Measurements from ENCODE around the gene CTXND2. TPM values are rescaled to one million over a fixed set of nuclear protein-coding genes. Genes with fewer than 3 reads are reported as not detected.
A peak's percentile ranks its signal among the peaks of the same experiment; 100 is the strongest.
"Not testable (repeated sequence)": the region's sequence is repeated elsewhere in the genome, so short reads cannot be mapped to it uniquely, and the experiment has no call there.

The CTXND2 gene
- total and polyA plus RNA-seq, 3 donors from 2014 or later = 0.26 to 1.0 (median 0.31) TPM

DNA sequence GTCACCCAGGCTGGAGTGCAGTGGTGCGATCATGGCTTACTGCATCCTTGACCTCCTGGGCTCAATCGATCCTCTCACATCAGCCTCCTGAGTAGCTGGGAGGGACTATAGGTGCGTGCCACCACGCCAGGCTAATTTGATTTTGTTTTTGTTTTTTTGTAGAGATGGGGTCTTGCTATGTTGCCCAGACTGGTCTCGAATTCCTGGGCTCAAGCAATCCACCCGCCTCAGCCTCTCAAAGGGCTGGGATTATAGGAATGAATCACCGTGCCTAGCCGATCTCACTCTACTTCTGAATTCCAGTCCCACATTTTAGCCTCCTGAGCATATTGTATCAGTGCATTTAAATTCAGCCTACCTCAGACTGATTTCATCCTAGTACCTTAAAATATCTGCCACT, 1.8 kb downstream of the CTXND2 start:
- Histone ChIP-seq H3K36me3 (ENCODE audit: low read depth, missing control alignments) (no peaks in the 10 kb centered on the region), H3K9me3 (no peaks in the 10 kb centered on the region), H3K4me1 (peaks cover 4% of the 10 kb centered on the region), H3K4me3 (no peak overlapping the region), H3K27me3 (no peaks in the 10 kb centered on the region), H3K27ac (no peak overlapping the region)
- WGBS, 2 donors = 88 to 89% methylated on average over 8 of the region's 8 CpGs
- no peak for DNase-seq
- TF ChIP-seq CTCF (IDR thresholded peaks at IDR 0.05) (no peak), POLR2A (IDR thresholded peaks at IDR 0.05) (no peak)
- intact Hi-C loops (cut with DNase I; ENCODE audit: low total_unique reads) = no loop called here

DNA sequence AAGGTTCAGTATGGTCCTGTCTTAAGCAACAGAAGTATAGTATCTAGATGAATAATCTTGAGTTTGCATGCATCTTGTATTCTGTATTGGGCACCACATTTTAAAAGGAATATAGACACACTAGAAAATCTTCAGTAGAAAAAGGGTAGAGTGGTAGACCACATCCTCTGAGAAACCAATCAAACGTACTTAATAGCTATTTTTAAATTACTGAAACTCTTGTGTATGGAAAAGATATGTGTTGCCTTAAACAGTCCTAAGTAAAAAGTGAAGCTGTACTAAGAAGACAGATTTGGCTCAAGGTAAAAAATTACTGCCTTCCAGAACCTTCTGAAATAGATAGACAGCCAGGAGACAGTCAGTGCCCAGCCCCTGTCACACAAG, 3.1 kb downstream of the CTXND2 start:
- H3K4me1 ChIP-seq = peaks cover 4% of the 10 kb centered on the region
- H3K27me3 ChIP-seq = no peaks in the 10 kb centered on the region
- H3K4me3 ChIP-seq = no peak overlapping the region
- no peaks in the 10 kb centered on the region for H3K9me3 ChIP-seq
- H3K27ac ChIP-seq = no peak overlapping the region
- 58 to 71% methylated on average over 1 of the region's 1 CpG for WGBS, 2 donors
- no peak for DNase-seq
- TF ChIP-seq POLR2A (IDR thresholded peaks at IDR 0.05) (no peak), CTCF (IDR thresholded peaks at IDR 0.05) (no peak)
- intact Hi-C loops (cut with DNase I; ENCODE audit: low total_unique reads) = no loop called here
- H3K36me3 ChIP-seq (ENCODE audit: low read depth, missing control alignments) = no peaks in the 10 kb centered on the region

DNA sequence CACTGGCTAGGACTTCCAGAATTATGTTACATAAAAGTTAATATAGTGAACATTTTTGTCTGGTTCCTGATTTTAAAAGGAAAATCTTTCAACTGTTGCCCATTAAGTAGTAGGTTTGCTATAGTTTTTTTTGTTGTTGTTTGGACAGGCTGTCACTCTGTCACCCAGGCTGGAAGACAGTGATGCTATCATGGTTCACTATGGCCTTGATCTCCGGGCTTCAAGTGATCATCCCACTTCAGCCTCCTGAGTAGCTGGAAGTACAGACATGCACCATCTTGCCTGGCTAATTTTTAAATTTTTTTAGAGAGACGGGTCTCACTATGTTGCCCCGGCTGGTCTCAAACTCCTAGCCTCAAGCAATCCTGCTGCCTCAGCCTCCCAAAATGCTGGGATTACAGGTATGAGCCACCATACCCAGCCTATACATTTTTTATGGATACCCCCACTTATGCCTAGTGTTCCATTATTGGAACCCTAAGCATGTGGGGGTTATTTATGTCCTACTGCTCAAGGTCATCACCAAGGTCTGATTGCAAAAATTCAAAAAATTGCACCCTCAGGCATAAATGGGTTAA, 6.5 kb downstream of the CTXND2 start:
- WGBS, 2 donors = 85 to 88% methylated on average over 3 of the region's 3 CpGs
- intact Hi-C loops (cut with DNase I; ENCODE audit: low total_unique reads) = no loop called here
- no peak overlapping the region for H3K4me3 ChIP-seq
- H3K27me3 ChIP-seq = no peaks in the 10 kb centered on the region
- no peaks in the 10 kb centered on the region for H3K36me3 ChIP-seq (ENCODE audit: low read depth, missing control alignments)
- DNase-seq = no peak
- no peaks in the 10 kb centered on the region for H3K9me3 ChIP-seq
- no peak overlapping the region for H3K27ac ChIP-seq
- no peaks in the 10 kb centered on the region for H3K4me1 ChIP-seq
- TF ChIP-seq POLR2A (IDR thresholded peaks at IDR 0.05) = no peak
- TF ChIP-seq CTCF (IDR thresholded peaks at IDR 0.05) = no peak

DNA sequence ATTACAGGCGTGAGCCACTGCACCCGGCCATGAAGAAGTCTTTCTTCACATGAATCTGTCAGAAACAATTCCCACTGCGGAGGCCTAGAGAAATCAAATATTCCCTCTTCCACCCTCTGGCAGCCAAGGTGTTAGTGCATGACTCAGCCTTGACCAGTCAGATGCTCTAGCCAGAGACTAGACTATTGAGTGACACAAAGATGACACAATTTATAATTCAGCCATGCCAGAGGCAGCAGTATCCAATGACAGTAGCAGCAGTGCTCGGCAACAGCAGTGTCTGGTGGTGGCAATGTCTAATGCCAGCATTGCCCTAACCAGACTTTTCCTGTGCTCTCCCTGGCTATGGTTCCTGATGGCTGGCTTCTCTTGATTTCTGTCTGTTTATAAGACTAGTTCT, 8.7 kb downstream of the CTXND2 start:
- H3K9me3 ChIP-seq = no peaks in the 10 kb centered on the region
- intact Hi-C loops (cut with DNase I; ENCODE audit: low total_unique reads) = no loop called here
- DNase-seq = no peak
- no peaks in the 10 kb centered on the region for H3K27me3 ChIP-seq
- WGBS, 2 donors = 72 to 88% methylated on average over 4 of the region's 4 CpGs
- no peaks in the 10 kb centered on the region for H3K36me3 ChIP-seq (ENCODE audit: low read depth, missing control alignments)
- no peak overlapping the region for H3K27ac ChIP-seq
- no peaks in the 10 kb centered on the region for H3K4me1 ChIP-seq
- H3K4me3 ChIP-seq = no peak overlapping the region
- TF ChIP-seq POLR2A (IDR thresholded peaks at IDR 0.05) = no peak

- H3K36me3 ChIP-seq (ENCODE audit: low read depth, missing control alignments); H3K4me1 ChIP-seq; H3K9me3 ChIP-seq; intact Hi-C loops (cut with DNase I; ENCODE audit: low total_unique reads); H3K27me3 ChIP-seq; H3K27ac ChIP-seq; H3K4me3 ChIP-seq: not testable (repeated sequence)
- peak; percentile 63 for DNase-seq
- 70 to 90% methylated on average over 8 of the region's 8 CpGs for WGBS, 2 donors
Observed at GRCh38 chr1:150899795-150900194, 12.9 kb downstream of the CTXND2 start.

- intact Hi-C loops (cut with DNase I; ENCODE audit: low total_unique reads) = no loop called here
- no peak overlapping the region for H3K27ac ChIP-seq
Observed at GRCh38 chr1:150902346-150902745, 15.4 kb downstream of the CTXND2 start.

More at GRCh38 chr1:150902346-150902745, 15.4 kb downstream of the CTXND2 start:
- no peak overlapping the region for H3K4me3 ChIP-seq
- H3K27me3 ChIP-seq = no peaks in the 10 kb centered on the region
- 87 to 89% methylated on average over 5 of the region's 5 CpGs for WGBS, 2 donors
- no peak for DNase-seq
- TF ChIP-seq CTCF (IDR thresholded peaks at IDR 0.05) = no peak
- TF ChIP-seq POLR2A (IDR thresholded peaks at IDR 0.05) = no peak
- no peaks in the 10 kb centered on the region for H3K4me1 ChIP-seq
- no peaks in the 10 kb centered on the region for H3K36me3 ChIP-seq (ENCODE audit: low read depth, missing control alignments)
- no peaks in the 10 kb centered on the region for H3K9me3 ChIP-seq
